Measurements from ENCODE around the gene ZNF606.

ZNF606 gene

GRCh38 chr19:58002384-58003173 is at the start of gene ZNF606:
ZNF606 (minus strand) TSS chr19:58002820; CDS start chr19:58001319, 1,501 bp downstream.
- peak; percentile 26 for DNase-seq

- no peak for DNase-seq
Measured at GRCh38 chr19:58052256-58052655, 49.6 kb upstream of the ZNF606 start.

- no peak for DNase-seq
Measured at GRCh38 chr19:58047672-58048071, 45.1 kb upstream of the ZNF606 start.

- no peak for DNase-seq
Measured at GRCh38 chr19:58046856-58047255, 44.2 kb upstream of the ZNF606 start.

GRCh38 chr19:58045411-58046050 is 42.9 kb upstream of the ZNF606 start:
- DNase-seq, result no peak

- DNase-seq, result no peak
Measured at GRCh38 chr19:58044886-58045285, 42.3 kb upstream of the ZNF606 start.

- DNase-seq, result no peak
Measured at GRCh38 chr19:58044391-58044790, 41.8 kb upstream of the ZNF606 start.

GRCh38 chr19:58042495-58043340 is 40.1 kb upstream of the ZNF606 start:
- DNase-seq, result no peak

GRCh38 chr19:58040751-58041525 is 38.3 kb upstream of the ZNF606 start:
- DNase-seq, result no peak

GRCh38 chr19:58038688-58039204 is 36.1 kb upstream of the ZNF606 start:
- DNase-seq, result no peak

GRCh38 chr19:58037927-58038687 is 35.5 kb upstream of the ZNF606 start:
- no peak for DNase-seq

- DNase-seq, result no peak
Measured at GRCh38 chr19:58035863-58036262, 33.2 kb upstream of the ZNF606 start.

GRCh38 chr19:58034477-58034793 is 31.8 kb upstream of the ZNF606 start:
- no peak for DNase-seq

- peak; percentile 91 for DNase-seq
Measured at GRCh38 chr19:58033741-58034476, 31.3 kb upstream of the ZNF606 start, which contains the start of gene ZSCAN1. ZSCAN1 (plus strand) TSS chr19:58034025; CDS start chr19:58037837, 3,812 bp downstream.

- DNase-seq, result no peak
Measured at GRCh38 chr19:58024661-58025060, 22.0 kb upstream of the ZNF606 start.

- no peak for DNase-seq
Measured at GRCh38 chr19:58022283-58022660, 19.7 kb upstream of the ZNF606 start.

- peak; percentile 70 for DNase-seq
Measured at GRCh38 chr19:58021541-58022282, 19.1 kb upstream of the ZNF606 start.

GRCh38 chr19:58020129-58020528 is 17.5 kb upstream of the ZNF606 start:
- DNase-seq, result no peak

GRCh38 chr19:58014141-58014540 is 11.5 kb upstream of the ZNF606 start:
- no peak for DNase-seq

GRCh38 chr19:58010507-58010906 is 7.9 kb upstream of the ZNF606 start:
- DNase-seq, result no peak
